Activated T-helper 1 cell treated with anti-CD3 and anti-CD28 coated beads, Interleukin-12 subunit alpha, Interleukin-12 subunit beta, Interleukin-2, Interleukin-4 antibody, amounts not matched to agents 30 ng/mL and 10 ng/mL and 1 ng/mL, durations not matched to agents 14 hours and 24 hours and 36 hours (primary cell): ENCODE data around the gene MAP3K20. TPM values are rescaled to one million over a fixed set of nuclear protein-coding genes. Genes with fewer than 3 reads are reported as not detected.

Experiments
- DNase-seq: peaks from one replicate; pipeline ENCODE4 v3.0.0; 2021; ENCODE audit warnings: low spot score
- H3K27ac Mint-ChIP-seq: one replicate; pipeline ENCODE4 v1.8.0; 2021; ENCODE audit warnings: mild to moderate bottlenecking, mixed read lengths
- H3K27me3 Mint-ChIP-seq: one replicate; pipeline ENCODE4 v1.8.0; 2022; ENCODE audit warnings: mild to moderate bottlenecking, moderate library complexity, mixed read lengths; ENCODE audit not compliant: insufficient read depth
- H3K36me3 Mint-ChIP-seq: one replicate; pipeline ENCODE4 v1.8.0; 2021; ENCODE audit warnings: low read depth, mixed read lengths
- H3K4me1 Mint-ChIP-seq: one replicate; pipeline ENCODE4 v1.8.0; 2021; ENCODE audit warnings: low read depth, mixed read lengths
- H3K4me3 Mint-ChIP-seq: one replicate; pipeline ENCODE4 v1.8.0; 2021; ENCODE audit warnings: mild to moderate bottlenecking, moderate library complexity, mixed read lengths
- H3K9me3 Mint-ChIP-seq: one replicate; pipeline ENCODE4 v1.8.0; 2021; ENCODE audit warnings: mixed read lengths
- intact Hi-C: fragments of 100-400 bp; cut with micrococcal nuclease; formaldehyde crosslinking; loops from one replicate; pipeline ENCODE4 v1.15.1; 2024
- total RNA-seq: library from RNA; stranded (reverse); gene quantifications from 2 replicates; pipeline ENCODE4 v1.2.3, GENCODE V29; 2022

MAP3K20 gene
- total RNA-seq, 1 donor from 2014 or later, result 17.7 TPM

- intact Hi-C loops, result no loop called here
- no peaks in the 10 kb centered on the region for H3K4me1 Mint-ChIP-seq
- DNase-seq, result no peak
- H3K9me3 Mint-ChIP-seq, result no peaks in the 10 kb centered on the region
- peaks cover 1% of the 10 kb centered on the region for H3K36me3 Mint-ChIP-seq
- no peak overlapping the region for H3K27ac Mint-ChIP-seq
- H3K27me3 Mint-ChIP-seq, result peaks cover 24% of the 10 kb centered on the region
- no peak overlapping the region for H3K4me3 Mint-ChIP-seq
These were observed 18.8 kb upstream of the MAP3K20 start for GRCh38 chr2:173056705-173057364.

GRCh38 chr2:173058097-173058496, 17.5 kb upstream of the MAP3K20 start:
- H3K36me3 Mint-ChIP-seq, result no peaks in the 10 kb centered on the region
- no peaks in the 10 kb centered on the region for H3K9me3 Mint-ChIP-seq
- no peak overlapping the region for H3K4me3 Mint-ChIP-seq
- H3K4me1 Mint-ChIP-seq, result no peaks in the 10 kb centered on the region
- peaks cover 22% of the 10 kb centered on the region for H3K27me3 Mint-ChIP-seq
- no peak for DNase-seq
- intact Hi-C loops, result no loop called here
- H3K27ac Mint-ChIP-seq, result no peak overlapping the region

DNA sequence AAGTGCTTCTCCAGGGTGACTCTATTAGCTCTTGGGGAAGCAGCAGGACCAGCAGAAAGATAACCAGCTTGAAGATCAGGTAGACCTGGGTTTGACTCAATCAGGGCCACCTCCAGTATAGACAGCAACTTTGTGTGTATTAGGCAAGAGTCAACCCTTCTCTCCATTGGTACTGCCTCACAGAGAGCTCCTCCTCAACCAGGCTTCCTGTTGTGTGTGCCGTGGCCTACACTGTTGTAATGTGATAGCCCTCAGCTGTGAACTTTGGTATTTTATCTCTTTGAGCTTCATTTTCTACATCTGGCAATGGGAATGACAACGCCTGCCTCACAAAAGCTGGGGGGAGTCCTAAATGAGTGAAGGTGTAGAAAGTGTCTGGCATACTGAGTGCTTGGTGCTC, 17.0 kb upstream of the MAP3K20 start:
- no peaks in the 10 kb centered on the region for H3K9me3 Mint-ChIP-seq
- intact Hi-C loops, result no loop called here
- no peak overlapping the region for H3K27ac Mint-ChIP-seq

DNA sequence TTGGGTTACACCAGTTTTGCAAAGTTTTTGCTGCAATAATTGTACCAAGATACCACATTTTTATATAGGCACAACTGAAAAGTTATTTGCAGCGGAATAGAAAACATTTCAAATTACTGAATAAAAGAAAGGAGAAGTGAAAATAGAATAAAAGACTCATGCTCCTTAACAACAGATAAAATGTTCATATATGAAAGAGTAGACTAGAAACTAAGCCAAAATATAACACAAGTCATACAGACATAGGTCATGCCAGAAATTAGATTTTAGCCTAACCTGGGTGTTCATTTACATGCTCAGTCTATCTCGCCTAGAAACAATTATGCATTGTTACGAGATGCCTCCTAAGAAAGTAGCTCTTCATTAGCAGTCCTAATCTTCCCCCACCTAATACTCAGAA, 16.4 kb upstream of the MAP3K20 start:
- Mint-ChIP-seq H3K9me3 (no peaks in the 10 kb centered on the region), H3K27me3 (peaks cover 25% of the 10 kb centered on the region), H3K4me1 (no peaks in the 10 kb centered on the region), H3K27ac (no peak overlapping the region), H3K4me3 (no peak overlapping the region), H3K36me3 (no peaks in the 10 kb centered on the region)
- DNase-seq, result no peak
- intact Hi-C loops, result no loop called here

More for the DNA sequence above, 17.0 kb upstream of the MAP3K20 start:
- Mint-ChIP-seq H3K4me1 (no peaks in the 10 kb centered on the region), H3K27me3 (peaks cover 20% of the 10 kb centered on the region), H3K36me3 (no peaks in the 10 kb centered on the region), H3K4me3 (no peak overlapping the region)
- DNase-seq, result no peak

GRCh38 chr2:173059971-173060461, 15.6 kb upstream of the MAP3K20 start:
- Mint-ChIP-seq H3K36me3 (no peaks in the 10 kb centered on the region), H3K27ac (no peak overlapping the region), H3K9me3 (no peaks in the 10 kb centered on the region), H3K27me3 (peaks cover 30% of the 10 kb centered on the region), H3K4me3 (no peak overlapping the region), H3K4me1 (no peaks in the 10 kb centered on the region)
- intact Hi-C loops, result no loop called here
- no peak for DNase-seq

DNA sequence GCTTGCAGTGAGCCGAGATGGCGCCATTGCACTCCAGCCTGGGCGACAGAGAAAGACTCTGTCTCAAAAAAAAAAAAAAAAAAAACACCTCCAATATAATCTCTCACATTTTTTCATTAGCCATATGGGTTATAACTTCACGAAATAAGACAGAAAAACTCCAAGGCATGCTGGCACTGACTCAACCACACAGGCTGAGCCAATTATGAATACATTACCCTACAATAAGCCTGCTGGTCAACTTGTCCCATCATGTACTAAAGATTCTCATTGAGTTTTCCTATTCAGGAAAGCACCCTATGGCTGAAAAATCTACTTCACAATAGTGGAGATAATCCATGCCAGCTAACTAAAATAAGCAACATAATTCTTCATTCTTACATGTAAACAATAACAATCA, 12.8 kb upstream of the MAP3K20 start:
- Mint-ChIP-seq H3K36me3 (no peaks in the 10 kb centered on the region), H3K27me3 (peaks cover 40% of the 10 kb centered on the region), H3K9me3 (no peaks in the 10 kb centered on the region), H3K4me1 (no peaks in the 10 kb centered on the region), H3K4me3 (no peak overlapping the region), H3K27ac (no peak overlapping the region)
- intact Hi-C loops, result no loop called here
- DNase-seq, result no peak

DNA sequence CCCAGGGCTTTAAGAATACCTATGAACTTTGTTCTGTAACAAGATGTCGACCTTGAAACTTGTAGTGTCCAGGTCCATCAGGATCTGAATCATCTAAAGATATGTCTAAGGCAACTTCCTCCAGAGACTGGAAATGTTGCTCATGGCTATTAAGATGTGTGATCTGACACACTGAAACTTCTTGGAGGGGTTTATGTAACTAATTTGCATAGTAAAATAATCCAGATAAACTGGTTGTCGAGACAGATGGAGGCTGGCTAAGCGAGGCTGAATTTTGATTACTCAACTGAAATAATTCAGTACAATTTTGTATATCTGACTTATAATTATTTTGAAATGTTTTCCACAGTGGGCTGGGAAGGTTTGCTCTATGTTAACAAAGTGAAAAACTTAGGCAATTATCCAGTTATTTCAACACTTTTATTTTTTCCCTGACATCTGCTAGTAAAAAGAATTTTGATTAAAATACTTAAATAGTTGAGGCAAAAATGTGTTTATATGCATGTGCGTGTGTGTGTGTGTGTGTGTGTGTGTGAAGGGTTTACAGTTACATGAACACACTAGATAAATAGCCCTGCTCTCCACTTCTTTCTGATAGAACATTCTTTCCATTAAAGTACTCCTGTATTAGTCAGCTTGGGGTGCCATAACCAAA, 11.4 kb upstream of the MAP3K20 start:
- intact Hi-C loops, result no loop called here
- no peak for DNase-seq
- Mint-ChIP-seq H3K4me1 (no peaks in the 10 kb centered on the region), H3K27ac (no peak overlapping the region), H3K9me3 (no peaks in the 10 kb centered on the region), H3K4me3 (no peak overlapping the region), H3K27me3 (peaks cover 36% of the 10 kb centered on the region), H3K36me3 (no peaks in the 10 kb centered on the region)

DNA sequence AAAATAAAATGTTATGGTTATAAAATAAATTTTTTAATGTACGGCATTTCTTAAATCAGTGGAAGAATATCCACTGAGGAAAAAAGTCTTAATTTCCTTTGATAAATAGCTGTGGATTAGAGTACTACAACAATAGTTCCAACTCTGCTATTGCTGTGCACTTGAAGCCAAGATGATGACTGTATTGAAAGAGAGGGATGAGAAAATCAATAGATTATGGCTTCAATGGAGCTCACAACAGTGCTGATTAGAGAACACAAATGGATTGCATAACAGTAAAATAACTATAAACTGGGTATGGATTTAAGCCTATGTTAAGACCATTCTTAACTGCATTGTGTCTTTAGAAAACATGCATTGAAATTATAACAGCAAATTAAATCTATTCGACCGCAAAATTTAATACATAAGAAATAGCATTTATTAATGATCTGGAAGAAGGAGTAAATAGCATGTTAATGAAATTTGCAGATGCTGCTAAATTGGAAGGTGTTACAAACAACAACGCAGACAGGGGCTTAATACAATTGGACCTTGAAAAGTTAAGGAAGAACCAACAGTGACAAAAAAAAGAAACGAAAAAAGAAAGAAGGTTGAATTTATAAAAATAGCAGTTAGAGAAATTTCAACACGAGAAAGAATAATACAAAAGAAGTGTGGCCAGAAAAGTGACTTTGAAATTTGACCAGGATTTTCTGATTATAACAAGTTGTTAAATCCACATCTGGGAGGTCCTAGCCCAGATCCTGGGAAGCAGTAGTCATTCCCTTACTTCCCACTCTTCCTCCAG, 8.6 kb upstream of the MAP3K20 start:
- Mint-ChIP-seq H3K27ac (no peak overlapping the region), H3K27me3 (peaks cover 47% of the 10 kb centered on the region), H3K4me1 (no peaks in the 10 kb centered on the region), H3K9me3 (no peaks in the 10 kb centered on the region), H3K4me3 (no peak overlapping the region), H3K36me3 (no peaks in the 10 kb centered on the region)
- intact Hi-C loops, result no loop called here
- DNase-seq, result no peak

DNA sequence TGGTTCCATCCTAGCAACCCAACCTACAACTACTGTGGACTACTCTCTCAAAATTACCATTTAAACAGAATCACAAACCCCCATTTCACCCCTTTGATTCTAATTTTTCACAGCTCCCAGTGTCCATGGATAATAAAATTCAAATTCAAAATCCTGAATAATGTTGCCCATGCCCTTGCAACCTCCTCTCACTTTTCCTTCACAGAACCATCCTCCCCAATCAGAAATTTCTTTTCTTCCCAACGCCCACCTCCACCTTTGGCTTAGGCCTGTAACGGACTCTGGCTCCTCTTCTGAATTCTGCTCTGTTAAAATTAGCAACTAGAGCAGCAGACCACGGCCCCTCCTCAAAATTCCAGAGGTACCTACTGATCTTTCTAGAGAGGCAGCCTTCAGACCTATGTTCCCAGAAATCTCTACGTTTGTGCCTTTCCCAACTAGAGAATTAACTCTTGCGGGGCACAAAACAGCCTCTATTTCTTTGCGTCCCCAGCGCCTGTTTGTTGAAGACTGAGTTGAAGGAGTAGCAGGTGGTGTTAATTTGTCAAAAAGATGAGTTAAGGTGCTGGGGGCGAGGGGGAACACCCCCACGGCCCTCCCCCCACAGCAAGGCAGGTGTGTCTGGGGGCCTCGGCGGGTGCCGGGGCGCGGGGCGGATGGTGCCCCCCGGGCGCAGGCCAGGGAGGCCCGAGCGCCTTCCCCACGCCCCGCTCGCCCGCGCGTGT, 428 bp upstream of the MAP3K20 start:
- H3K27ac Mint-ChIP-seq, result peak overlapping the region; percentile 77
- intact Hi-C loops, result loop anchor here (1.0 to 10.0 kb wide), 5 partner anchors 26 to 1420 kb away; partner anchors contain the start of genes PDK1 and SCRN3
- peaks cover 3% of the 10 kb centered on the region for H3K36me3 Mint-ChIP-seq
- peaks cover 25% of the 10 kb centered on the region for H3K27me3 Mint-ChIP-seq
- peaks cover 29% of the 10 kb centered on the region for H3K4me1 Mint-ChIP-seq
- no peaks in the 10 kb centered on the region for H3K9me3 Mint-ChIP-seq
- peak overlapping the region; percentile 83 for H3K4me3 Mint-ChIP-seq
- no peak for DNase-seq

DNA sequence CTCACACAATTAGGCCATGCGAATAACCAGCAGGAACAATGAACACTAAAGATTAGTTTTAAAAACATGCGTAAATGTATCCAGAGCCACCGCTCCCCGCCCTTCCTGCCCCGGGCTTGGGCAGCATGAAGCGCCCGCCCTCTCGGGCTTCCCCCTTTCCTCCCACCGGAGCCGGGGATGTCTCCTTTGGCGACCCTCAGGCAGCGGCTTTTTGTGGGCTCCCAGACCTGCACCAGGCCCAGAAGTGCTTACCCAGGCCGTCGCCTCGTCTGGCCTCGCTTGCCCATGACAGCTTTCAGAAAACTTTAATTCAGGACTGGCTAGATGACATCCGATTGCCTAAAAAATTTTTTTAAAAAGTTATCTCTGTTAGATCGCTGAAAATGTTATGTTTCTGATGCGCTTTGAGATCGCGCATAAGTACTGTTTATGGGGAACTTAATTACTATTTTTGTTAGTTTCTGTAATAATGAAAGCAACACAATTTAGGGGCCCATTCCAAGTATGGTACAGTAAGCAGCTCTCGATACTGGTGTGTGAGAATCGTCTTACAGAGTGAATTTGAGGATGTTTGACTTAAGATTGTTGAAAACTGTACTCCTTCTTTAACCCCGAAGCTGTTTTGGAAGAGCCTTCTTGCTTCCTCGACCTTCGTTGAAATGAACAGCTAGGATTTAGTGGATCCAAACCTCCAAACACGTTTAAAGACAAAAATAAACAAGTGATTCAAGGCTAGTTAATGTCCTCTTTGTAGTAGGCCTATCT, 1.1 kb downstream of the MAP3K20 start:
- peak; percentile 6 for DNase-seq
- intact Hi-C loops, result loop anchor here (1.0 to 10.0 kb wide), 8 partner anchors 24 to 1418 kb away; partner anchors contain the start of genes PDK1 and SCRN3
- Mint-ChIP-seq H3K9me3 (no peaks in the 10 kb centered on the region), H3K36me3 (peaks cover 6% of the 10 kb centered on the region), H3K4me1 (peaks cover 29% of the 10 kb centered on the region), H3K27ac (peak overlapping the region; percentile 70), H3K4me3 (peak overlapping the region; percentile 86), H3K27me3 (peaks cover 17% of the 10 kb centered on the region)

DNA sequence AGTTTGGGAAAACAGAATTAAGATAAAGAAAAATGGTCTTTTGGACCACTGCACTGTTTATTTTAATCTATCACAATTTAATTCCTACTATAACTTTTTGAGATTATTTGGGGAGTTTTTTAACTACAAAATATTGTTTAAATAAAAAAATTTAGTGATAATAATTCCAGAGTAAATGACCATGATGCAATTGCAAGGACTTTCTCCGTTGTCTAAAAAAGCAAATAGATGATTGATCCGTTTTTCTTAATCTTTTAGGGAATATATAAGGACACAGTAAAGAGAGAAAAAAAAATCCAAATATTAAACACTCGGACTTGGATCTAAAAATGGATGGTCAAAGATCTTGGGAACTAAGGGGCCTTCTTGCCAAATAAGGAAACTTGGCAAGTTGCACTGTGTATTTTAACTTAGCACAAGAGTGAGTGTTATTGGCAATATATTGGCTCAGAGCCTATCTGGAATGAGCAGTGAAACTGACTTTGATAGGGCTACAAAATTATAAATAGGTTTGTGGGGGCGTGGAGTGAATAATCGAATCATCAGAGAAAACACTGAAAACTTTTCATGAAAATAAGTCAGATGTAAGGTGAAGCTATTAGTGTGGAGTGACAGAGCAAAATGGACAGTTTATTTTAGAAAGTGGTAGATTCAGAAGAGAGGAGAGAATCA, 2.0 kb downstream of the MAP3K20 start:
- intact Hi-C loops, result loop anchor here (2.0 to 10.0 kb wide), 4 partner anchors 23 to 1417 kb away; partner anchors contain the start of genes PDK1 and SCRN3
- H3K27me3 Mint-ChIP-seq, result peaks cover 14% of the 10 kb centered on the region
- peaks cover 29% of the 10 kb centered on the region for H3K4me1 Mint-ChIP-seq
- H3K9me3 Mint-ChIP-seq, result no peaks in the 10 kb centered on the region
- H3K4me3 Mint-ChIP-seq, result peak overlapping the region; percentile 86
- H3K36me3 Mint-ChIP-seq, result peaks cover 9% of the 10 kb centered on the region
- no peak overlapping the region for H3K27ac Mint-ChIP-seq
- no peak for DNase-seq
